ENCODE results near the gene AKR1C8.
"Not testable (repeated sequence)": the region's sequence is repeated elsewhere in the genome, so short reads cannot be mapped to it uniquely, and the experiment has no call there.

AKR1C8 gene

DNA sequence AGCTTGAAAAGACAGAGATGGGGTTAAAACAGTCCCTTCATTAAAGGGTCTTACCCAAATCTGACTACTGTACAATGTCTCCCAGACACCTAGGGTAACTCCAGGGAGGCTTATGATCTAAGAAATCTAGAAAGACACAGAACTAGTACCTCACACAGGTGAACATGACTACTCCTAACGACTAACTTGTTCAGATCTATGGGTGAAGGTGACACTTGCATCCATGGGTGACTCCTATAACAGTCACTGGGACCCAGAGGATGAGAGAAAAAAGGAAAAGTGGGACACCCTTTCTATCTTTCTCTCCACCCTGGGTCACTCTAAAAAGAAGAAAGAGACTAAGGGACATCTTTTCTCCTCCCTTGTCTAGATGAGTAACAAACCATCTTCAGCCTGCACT lies 19.2 kb downstream of the AKR1C8 start:
- DNase-seq = no peak

DNA sequence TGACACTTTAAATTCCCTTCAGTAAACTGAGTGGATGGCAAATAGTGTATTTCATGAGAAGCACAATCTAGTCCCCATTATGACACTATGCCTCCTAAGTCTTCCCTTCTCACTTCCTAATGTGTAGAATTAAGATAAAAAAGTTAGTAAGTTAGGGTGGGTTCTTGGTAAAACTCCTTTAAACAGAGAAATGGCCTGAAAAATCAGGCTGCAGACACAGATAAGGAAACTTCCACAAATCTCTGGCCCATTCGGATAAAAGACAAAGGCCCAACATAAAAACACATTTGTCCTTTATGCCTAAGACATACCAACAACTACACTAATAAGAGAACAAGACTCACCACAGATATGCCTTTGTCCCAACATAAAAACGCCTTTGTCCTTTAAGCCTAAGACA lies 21.5 kb downstream of the AKR1C8 start:
- DNase-seq = no peak

DNA sequence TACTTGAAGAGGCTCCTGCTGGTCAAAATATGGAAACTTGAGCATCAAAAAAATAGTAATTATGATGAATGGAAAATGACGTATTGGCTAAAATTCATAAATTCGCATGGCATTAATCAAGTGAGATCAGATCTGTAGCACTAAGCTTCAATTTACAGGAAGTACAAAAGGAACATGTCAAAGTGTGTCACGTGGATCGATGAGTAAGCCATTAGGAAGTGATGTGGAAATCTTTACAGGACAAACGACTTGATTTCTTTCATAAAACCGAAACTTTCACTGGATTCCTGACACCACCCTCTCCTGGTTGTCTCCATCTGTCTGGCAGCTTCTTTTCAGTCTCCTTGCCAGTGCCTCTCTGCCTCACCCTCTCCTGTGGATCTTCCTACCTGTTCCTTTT lies 25.8 kb downstream of the AKR1C8 start:
- no peak for DNase-seq

DNA sequence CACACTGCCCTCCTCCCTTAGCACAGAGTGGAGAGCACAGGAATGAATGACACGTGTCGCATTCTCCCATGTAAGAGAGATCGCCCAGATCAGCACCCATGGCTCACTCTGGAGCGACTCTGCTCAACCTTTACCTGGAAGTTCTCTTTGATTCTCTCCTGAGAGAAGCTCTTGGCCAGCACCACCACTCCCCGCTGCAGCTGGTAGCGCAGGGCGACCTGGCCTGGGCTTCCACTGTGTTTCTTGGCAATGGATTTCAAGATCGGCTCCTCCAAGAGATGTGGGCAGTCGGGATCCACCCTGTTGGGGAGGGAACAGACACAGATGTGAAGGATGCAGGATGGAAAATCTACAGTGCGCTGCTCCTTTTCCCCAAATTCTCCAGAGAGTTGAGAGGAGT lies 27.4 kb downstream of the AKR1C8 start:
- no peak for DNase-seq

DNA sequence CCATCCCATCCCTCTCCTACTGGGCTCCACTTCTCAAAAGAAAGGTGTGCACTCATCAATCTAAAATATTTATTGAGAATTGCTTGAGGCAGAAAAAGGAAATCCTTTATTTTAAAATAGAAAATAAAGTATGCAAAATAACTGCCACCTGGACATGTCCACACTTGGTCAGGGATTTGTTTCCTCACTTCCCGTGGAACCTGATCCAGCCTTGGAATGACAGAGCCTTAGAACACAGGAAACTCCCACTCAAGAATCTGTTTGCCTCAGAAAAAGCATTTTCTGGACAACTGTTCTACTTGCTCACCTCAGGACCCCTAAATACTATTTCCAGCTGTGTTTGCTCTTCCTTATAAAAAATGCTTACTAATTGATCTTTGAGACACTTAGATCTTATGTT lies 29.0 kb downstream of the AKR1C8 start:
- DNase-seq = no peak

DNA sequence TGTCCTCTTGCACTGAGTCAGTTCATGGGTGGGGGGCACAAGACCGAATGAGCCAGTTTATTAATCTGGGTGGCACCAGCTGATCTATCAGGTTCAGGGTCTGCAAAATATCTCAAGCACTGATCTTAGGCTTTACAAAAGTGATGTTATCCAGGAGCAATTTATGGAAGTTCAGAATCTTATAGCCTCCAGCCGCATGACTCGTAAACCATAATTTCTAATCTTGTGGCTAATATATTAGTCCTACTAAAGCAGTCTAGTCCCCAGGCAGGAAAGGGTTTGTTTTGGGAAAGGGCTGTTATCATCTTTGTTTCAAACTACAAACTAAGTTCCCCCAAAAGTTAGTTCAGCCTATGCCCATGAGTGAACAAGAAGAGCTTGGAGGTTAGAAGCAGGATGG lies 33.9 kb downstream of the AKR1C8 start:
- DNase-seq = no peak

DNA sequence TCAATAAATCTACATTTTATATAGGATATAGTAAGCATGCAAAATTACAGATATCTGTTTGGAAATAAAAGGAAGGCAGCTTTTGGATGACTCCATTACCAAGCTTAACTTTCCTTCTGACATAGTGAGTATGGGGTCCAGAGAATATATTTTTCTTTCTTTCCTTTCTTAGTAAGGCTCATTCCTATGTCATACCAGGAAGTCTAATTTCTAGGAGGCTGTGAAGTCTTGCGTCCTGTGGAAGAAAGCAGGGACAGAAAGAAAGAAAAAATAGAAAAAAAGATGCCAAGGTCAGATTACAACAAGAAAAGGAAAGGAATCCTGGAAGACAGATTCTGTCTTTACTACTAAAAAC lies 36.3 kb downstream of the AKR1C8 start:
- DNase-seq = no peak

DNA sequence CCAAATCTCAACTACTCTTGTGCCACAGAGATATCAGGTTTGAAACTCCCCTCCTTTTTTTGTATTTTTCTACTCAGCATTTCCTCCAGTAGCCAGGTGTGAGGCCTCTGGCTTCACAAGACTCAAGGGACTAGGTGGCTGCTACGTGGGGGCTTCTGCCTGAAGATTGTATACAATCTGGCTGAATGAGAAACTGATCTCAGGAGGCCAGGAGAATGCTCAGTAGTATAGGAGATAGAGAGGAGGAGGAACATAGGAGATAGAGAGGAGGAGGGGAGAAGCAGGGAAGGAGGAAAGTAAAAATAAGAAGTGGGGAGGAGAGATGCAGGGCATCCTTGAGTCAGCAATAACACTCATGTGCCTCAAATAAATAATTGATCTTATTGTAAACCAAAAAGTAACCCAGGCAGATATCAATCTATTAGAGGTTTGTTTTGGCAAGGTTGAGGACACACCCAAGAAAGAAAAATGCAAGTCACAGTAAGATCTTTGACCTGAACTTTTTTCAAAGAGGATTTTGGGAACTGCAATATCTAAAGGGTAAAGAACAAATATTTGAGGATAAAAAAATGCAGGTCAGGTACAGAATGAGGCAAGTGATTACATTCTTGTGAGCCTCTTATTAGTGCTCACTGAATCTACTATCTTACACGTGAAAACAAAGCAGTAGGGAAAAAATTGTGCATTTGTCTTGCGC lies 36.8 kb downstream of the AKR1C8 start:
- no peak for DNase-seq

DNA sequence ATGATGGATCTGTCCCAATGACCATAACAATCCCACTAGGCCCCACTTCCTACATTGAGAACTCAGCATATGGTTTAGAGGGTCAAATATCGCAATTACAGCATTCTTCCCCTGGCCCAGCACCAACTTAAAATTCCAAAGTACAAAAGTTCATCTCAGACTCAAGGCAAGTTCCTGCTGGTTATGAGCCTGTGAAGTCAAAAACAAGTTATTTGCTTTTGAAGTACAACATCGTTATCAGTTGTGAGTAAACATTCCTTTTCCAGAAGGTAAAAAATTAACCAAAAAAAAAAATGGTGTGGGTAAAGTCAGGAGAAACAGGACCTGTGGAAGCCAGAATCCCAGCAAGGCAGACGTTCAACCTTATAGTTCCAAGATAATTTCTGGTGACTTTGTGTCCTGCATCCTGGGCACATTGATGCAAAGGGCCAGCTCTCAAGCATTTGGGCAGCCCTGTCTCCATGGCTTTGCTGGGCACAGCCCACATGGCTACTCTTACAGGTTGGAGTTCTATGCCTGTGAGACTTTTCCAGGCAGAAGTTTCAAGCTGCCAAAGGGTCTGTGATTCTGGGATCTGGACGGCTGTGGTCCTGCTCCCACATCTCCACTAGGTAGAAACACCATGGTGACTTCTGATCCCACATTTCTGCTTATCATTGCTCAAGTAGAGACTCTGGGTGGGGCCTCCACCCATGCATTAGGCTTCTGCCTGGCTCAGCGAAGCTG lies 37.5 kb downstream of the AKR1C8 start:
- DNase-seq = no peak

DNA sequence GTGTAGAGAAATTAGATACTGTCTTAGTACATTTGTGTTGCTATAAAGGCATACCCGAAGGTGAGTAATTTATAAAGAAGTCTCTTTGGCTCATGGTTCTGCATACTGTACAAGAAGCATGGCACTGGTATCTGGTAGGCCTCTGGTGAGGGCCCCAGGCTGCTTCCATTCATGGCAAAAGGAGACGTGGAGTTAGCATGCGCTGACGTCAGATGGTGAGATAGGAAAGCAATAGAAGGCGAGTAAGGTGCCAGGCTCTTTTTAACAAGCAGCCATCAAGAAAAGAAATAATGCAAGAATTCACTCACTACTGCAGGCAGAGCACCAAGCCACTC lies 38.1 kb downstream of the AKR1C8 start:
- no peak for DNase-seq

DNA sequence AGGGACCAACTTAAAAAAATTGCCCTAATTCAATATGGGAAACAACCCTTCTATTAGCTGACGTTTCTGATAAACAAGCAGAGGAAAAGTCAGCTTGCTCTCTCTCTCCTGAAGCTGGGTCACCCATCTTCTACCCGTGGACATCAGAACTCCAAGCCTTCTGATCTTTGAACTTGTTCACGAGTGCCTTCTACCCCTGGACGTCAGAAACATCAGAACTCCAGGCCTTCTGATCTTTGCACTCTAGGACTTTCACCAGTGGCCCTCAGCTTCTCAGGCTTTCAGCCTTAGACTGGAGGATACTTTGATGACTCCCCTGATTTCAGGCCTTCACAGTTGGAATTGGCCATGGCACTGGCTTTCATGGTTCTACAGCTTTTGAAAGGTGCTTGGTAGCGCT lies 41.8 kb downstream of the AKR1C8 start:
- DNase-seq = no peak

DNA sequence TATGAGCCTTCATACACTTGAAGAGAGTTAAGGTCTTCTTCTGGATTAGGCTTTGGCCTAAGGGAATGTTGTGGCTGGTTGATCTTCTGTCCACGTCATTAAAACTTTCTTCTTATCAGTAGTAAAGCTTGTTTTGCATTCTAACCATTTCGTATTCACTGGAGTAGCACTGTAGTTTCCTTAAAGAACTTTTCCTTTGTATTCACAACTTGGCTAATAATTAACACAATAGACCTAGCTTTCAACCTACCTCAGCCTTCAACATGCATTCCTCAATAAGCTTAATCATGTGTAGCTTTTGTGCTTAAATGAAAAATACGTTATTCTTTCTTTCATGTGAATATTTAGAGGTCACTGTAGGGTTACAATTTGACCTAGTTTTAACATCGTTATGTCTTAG lies 42.8 kb downstream of the AKR1C8 start:
- peak; percentile 77 for DNase-seq

DNA sequence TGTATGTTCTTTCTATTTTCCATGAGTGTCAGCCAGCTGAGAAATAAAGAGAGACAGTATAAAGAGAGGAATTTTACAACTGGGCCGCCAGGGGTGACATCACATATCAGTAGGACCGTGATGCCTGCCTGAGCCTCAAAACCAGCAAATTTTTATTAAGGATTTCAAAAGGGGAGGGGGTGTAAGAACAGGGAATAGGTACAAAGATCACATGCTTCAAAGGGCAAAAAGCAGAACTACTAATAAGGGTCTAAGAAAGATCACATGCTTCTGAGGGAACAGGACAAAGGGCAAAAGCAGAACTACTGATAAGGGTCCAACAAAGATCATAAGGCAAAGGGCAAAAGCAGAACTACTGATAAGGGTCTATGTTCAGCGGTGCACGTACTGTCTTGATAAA lies 47.3 kb downstream of the AKR1C8 start:
- DNase-seq = not testable (repeated sequence)

DNA sequence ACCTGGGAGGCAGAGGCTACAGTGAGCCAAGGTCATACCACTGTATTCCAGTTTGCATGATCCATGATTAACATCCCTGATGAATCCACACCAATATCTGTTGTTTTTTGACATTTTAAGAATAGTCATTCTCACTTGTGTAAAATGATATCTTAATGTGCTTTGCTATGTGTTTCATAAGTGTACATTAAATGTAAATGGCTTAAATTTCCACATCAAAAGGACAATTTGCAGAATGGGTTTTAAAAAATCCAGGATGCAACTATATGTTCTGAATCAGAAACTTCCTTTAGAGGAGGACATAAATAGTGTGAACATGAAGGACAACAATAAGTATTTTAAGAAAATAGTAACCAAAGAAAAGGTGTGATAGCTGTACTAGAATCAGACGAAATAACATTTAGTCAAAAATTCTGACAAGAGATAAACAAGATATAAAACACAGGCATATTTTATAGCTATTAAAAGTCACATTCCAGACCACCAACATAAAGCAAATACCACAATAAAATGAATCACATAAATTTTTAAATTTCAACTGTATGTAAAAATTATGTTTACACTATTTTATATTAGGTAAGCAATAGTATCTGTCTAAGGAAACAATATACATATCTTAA lies 48.4 kb downstream of the AKR1C8 start:
- no peak for DNase-seq

DNA sequence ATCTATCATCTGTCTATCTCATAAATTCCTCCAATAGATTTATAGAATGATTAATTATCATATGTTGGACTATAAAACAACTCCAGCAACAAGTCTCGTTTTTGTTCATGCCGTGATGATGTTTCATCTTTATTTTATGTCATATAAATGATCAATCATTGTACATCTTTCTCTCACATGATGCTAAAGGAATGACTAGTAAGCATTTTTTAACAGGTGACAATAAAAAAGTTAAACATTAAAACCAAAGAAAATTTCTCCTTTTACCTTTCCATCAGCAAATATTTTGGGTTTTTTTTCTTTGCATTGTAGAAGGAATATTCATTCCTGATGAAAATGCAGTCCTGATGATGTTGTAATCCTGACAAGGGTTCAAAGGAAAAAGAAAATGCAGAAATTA lies 49.4 kb downstream of the AKR1C8 start:
- DNase-seq = no peak

DNA sequence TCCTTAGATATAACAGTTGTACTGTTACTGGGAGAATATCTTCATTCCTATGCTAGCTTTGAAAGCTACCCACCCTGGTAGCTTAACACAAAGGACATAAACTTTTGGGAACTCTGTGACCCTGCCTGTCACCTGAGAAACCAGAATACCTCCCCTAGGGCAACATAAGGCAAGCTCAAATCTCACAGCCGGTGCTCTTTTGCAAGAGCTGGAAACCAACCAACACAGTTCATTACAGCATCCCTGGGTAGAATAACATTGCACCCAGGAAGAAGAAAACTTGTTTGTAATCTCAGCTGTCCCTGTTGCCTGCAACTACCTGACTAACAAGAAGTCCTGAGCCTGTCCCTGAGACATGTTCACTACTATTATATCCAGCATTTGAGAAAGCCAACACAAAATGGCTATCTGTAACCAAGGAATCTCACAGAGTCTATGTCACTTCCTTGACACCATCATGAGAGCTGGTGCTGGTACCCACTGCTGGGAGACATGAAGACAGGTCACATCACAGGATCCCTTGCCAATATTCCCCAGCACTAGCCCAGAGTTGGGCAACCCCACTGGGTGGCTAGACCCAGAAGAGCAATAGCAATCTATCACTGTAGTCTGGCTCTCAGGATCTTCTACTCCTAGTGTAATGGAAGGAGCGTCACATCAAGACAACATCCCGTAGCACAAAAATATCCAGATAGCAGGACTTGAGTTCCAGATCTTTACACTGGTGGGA lies 59.5 kb downstream of the AKR1C8 start:
- no peak for DNase-seq

DNA sequence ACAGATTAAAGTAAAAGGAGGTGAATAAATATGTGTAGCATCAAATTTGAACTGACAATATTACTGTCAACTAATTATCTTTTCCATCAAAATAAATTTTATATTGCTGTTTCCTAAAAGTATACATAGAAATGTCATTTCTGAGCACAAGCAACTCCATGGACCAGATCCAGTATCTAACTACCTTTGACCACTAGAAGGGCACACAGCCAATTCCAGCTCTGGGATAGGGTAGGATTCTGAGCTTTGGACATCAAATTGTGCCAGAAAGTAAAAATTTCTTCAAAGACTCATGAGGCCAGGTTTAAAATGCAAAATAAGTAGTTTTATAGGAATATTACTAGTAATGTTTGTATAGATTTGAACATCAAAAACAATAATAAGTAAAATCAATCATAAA lies 61.1 kb downstream of the AKR1C8 start:
- DNase-seq = no peak

DNA sequence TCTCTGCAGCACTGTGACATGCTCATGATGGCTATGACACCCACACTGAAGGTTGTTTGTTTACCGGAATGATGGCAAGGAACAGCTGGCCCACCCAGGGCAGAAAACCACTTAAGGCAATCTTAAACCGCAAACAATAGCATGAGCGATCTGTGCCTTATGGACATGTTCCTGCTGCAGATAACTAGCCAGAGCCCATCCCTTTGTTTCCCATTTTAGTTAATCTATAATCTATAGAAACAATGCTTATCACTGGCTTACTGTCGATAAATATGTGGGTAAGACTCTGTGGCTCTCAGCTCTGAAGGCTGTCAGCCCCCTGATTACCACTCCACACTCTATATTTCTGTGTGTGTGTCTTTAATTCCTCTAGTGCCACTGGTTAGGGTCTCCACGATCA lies 65.0 kb downstream of the AKR1C8 start:
- not testable (repeated sequence) for DNase-seq

DNA sequence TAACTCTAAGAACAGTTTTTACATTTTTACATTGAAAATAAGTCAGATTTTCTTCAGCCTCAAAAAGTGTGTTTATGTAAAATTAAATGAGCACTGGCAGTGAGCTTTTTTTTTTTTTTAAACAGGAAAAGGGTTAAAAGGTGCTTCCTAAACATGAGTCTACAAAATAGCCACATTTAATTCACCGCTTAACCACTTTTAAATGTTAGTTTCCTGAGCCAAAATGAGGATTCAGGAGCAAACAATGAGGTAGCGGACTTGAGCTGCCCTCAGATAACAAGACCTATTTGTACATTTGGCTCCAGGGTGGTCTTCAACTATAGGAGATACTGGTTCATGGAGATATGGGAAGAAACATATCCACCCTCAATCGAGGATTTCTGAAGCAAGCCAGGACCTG lies 67.9 kb downstream of the AKR1C8 start:
- no peak for DNase-seq

DNA sequence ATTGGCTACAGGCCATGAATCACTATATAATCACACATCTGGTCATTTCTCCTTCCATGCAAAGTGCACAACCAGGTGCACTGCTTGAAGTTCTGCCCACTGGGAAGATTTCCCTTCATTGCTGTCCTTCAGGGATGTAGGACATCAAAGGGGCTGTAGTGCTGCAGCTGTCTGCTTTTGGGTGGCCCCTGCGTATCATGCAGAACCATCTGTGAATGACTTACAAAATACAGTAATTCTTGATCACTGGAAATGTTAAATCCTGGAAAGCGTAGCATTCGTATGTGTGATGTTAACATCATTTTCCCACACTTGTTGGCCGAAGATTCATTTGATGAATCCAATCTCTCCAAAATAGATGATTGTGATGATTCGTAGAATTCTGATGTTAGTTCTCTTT lies 68.3 kb downstream of the AKR1C8 start:
- no peak for DNase-seq

DNA sequence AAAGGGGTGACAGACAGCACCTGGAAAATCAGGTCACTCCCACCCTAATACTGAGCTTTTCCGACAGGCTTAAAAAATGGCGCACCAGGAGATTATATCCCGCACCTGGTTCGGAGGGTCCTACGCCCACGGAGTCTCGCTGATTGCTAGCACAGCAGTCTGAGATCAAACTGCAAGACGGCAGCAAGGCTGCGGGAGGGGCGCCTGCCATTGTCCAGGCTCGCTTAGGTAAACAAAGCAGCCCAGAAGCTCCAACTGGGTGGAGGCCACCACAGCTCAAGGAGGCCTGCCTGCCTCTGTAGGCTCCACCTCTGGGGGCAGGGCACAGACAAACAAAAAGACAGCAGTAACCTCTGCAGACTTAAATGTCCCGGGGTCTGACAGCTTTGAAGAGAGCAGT lies 75.1 kb downstream of the AKR1C8 start:
- not testable (repeated sequence) for DNase-seq

DNA sequence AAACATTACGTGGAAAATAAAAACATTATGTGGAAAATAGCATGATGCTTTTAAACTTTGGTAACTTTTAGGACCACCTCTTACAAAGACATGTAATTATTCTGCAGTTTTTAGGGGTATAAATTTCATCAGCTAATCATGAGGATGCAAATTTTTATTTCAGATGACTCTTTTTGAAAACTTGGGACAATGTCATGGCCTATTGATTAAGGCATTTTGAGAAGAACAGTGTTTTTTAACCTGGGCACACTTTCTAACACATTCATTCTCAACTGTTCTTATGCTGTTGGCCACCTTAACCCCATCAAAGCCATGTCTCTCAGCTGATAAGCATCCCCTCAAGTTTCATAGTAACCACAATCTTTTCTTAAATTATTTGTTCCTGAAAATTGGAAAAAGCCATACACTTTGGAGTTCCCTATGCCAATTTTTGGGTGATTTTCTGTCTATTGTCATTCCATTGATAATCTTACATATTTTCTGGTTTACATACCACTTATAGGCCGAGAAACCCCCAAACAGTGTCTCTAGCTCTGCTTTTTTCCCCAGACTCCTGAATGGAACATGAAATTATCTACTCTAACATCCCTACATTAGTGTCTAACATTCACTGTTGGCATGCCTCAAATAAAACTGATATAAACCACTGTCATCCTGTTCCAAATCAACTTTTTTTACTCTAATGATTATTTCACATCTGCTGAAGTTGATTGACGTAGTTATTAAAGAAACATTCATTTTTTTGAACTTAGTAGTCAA lies 76.1 kb downstream of the AKR1C8 start:
- no peak for DNase-seq

DNA sequence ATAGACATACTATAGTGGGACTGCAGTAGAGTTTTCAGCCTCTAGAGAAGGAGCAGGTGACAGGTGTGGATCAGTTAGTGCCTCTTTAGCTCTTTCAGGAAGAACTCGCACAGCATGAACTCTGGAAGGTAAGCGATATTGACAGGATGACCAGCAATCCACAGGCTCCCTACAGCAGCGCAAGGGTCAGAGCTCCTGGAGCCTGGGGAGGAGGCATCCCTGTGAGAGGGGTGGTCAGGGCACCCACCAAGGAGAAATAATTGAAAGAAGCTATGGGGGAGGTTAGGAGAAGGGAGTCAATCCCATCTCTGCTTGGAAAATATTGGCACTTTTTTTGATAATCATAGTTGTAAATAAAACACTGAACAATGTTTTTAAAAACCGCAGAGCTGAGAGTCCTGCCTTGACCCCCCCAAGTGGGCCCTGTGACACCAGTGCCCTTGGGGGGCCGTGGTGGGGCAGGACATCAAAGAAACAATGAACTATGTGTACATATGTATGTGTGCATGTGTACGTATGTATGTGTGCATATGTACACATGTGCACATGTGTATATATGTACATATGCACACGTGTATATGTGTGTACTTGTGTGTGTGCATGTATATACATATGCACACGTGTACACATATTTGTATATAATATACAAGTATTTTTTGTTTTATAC lies 77.0 kb downstream of the AKR1C8 start:
- DNase-seq = no peak
